Measurements from ENCODE around the gene DSE. TPM values are rescaled to one million over a fixed set of nuclear protein-coding genes. Genes with fewer than 3 reads are reported as not detected.
"Not testable (repeated sequence)": the region's sequence is repeated elsewhere in the genome, so short reads cannot be mapped to it uniquely, and the experiment has no call there.

DSE gene
- total RNA-seq, 4 donors from 2014 or later: 29.0 to 50.4 (median 38.7) TPM

- no peak for DNase-seq (ENCODE audit: low spot score in 2 of 2)
- intact Hi-C loops (cut with DNase I; ENCODE audit: low total_unique reads): no loop called here
- WGBS, 2 donors: 68 to 70% methylated on average over 6 of the region's 6 CpGs
- no peak overlapping the region for H3K4me3 ChIP-seq (ENCODE audit: low read depth, poor library complexity, severe bottlenecking)
- TF ChIP-seq POLR2A (IDR thresholded peaks at IDR 0.05) (no peak), CTCF (IDR thresholded peaks at IDR 0.05) (no peak)
These were observed 42.8 kb upstream of the DSE start for GRCh38 chr6:116327803-116328527.

GRCh38 chr6:116328528-116328903 lies 42.2 kb upstream of the DSE start:
- TF ChIP-seq CTCF (IDR thresholded peaks at IDR 0.05): no peak
- TF ChIP-seq POLR2A (IDR thresholded peaks at IDR 0.05): no peak
- intact Hi-C loops (cut with DNase I; ENCODE audit: low total_unique reads): no loop called here
- H3K4me3 ChIP-seq (ENCODE audit: low read depth, poor library complexity, severe bottlenecking): no peak overlapping the region
- DNase-seq (ENCODE audit: low spot score in 2 of 2): no peak
- WGBS, 2 donors: 51 to 58% methylated on average over 1 of the region's 1 CpG

GRCh38 chr6:116329156-116329555 lies 41.6 kb upstream of the DSE start:
- H3K4me3 ChIP-seq (ENCODE audit: low read depth, poor library complexity, severe bottlenecking): no peak overlapping the region
- TF ChIP-seq CTCF (IDR thresholded peaks at IDR 0.05) (no peak), POLR2A (IDR thresholded peaks at IDR 0.05) (no peak)
- intact Hi-C loops (cut with DNase I; ENCODE audit: low total_unique reads): no loop called here
- no peak for DNase-seq (ENCODE audit: low spot score in 2 of 2)

GRCh38 chr6:116330511-116330910 lies 40.2 kb upstream of the DSE start:
- no peak overlapping the region for H3K4me3 ChIP-seq (ENCODE audit: low read depth, poor library complexity, severe bottlenecking)
- intact Hi-C loops (cut with DNase I; ENCODE audit: low total_unique reads): no loop called here
- DNase-seq (ENCODE audit: low spot score in 2 of 2): no peak
- 95 to 97% methylated on average over 1 of the region's 1 CpG for WGBS, 2 donors
- TF ChIP-seq POLR2A (IDR thresholded peaks at IDR 0.05) (no peak), CTCF (IDR thresholded peaks at IDR 0.05) (no peak)

- TF ChIP-seq POLR2A (IDR thresholded peaks at IDR 0.05) (no peak), CTCF (IDR thresholded peaks at IDR 0.05) (no peak)
- DNase-seq (ENCODE audit: low spot score in 2 of 2): no peak
- intact Hi-C loops (cut with DNase I; ENCODE audit: low total_unique reads): no loop called here
- no peak overlapping the region for H3K4me3 ChIP-seq (ENCODE audit: low read depth, poor library complexity, severe bottlenecking)
These were observed 38.7 kb upstream of the DSE start for GRCh38 chr6:116332096-116332495.

- intact Hi-C loops (cut with DNase I; ENCODE audit: low total_unique reads); DNase-seq (ENCODE audit: low spot score in 2 of 2); H3K4me3 ChIP-seq (ENCODE audit: low read depth, poor library complexity, severe bottlenecking): not testable (repeated sequence)
These were observed 35.9 kb upstream of the DSE start for GRCh38 chr6:116334638-116335409.
